ENCODE results near the gene EXOC4. TPM values are rescaled to one million over a fixed set of nuclear protein-coding genes. Genes with fewer than 3 reads are reported as not detected.

EXOC4 gene
- total RNA-seq, 1 donor from 2014 or later = 99.2 TPM

DNA sequence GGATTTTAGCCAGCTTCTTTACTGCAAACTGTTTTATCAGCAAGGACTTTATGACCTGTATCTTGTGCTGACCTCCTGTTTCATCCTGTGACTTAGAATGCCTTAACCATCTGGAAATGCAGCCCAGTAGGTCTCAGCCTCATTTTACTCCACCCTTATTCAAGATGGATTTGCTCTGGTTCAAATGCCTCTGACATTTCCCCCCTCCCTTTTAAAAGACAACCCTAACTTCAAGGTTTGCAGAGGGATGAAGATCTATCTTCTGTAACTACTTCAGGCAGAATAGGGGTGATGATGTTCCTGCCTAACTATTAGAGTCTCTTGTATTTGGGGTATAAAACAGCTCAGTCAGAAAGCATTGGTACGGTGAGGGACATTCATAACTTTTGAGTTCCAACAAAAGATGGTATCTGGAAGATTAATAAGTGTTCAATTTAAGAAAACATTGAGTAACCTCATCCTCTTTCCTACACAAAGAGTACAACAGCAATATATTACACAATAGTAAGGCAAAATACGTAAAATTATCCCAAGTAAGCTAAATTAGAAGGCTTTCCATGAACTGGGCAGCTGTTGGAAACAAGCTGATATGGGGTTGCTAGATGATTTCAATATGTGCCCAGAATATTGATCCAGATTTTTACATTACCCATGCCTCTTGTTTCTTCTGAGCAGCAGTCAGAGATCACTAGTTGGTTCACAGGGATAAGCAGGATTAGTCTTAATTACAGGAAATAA lies 834.3 kb downstream of the EXOC4 start:
- H3K9me3 ChIP-seq = peaks cover 3% of the 10 kb centered on the region
- no peak overlapping the region for H3K4me3 ChIP-seq
- H3K36me3 ChIP-seq = no peaks in the 10 kb centered on the region
- intact Hi-C loops (cut with DNase I) = no loop called here
- TF ChIP-seq, protein P1, sequence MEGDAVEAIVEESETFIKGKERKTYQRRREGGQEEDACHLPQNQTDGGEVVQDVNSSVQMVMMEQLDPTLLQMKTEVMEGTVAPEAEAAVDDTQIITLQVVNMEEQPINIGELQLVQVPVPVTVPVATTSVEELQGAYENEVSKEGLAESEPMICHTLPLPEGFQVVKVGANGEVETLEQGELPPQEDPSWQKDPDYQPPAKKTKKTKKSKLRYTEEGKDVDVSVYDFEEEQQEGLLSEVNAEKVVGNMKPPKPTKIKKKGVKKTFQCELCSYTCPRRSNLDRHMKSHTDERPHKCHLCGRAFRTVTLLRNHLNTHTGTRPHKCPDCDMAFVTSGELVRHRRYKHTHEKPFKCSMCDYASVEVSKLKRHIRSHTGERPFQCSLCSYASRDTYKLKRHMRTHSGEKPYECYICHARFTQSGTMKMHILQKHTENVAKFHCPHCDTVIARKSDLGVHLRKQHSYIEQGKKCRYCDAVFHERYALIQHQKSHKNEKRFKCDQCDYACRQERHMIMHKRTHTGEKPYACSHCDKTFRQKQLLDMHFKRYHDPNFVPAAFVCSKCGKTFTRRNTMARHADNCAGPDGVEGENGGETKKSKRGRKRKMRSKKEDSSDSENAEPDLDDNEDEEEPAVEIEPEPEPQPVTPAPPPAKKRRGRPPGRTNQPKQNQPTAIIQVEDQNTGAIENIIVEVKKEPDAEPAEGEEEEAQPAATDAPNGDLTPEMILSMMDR (IDR thresholded peaks at IDR 0.05) = no peak
- TF ChIP-seq POLR2AphosphoS5 (IDR thresholded peaks at IDR 0.05; ENCODE audit: insufficient read depth in 1 of 2, low read depth in 1 of 2) (no peak), POLR2A (IDR thresholded peaks at IDR 0.05) (no peak)
- H3K4me1 ChIP-seq = no peaks in the 10 kb centered on the region
- no peak overlapping the region for H3K27ac ChIP-seq
- H3K27me3 ChIP-seq = no peaks in the 10 kb centered on the region
- no peak for DNase-seq (ENCODE audit: extremely low spot score in 2 of 2)

DNA sequence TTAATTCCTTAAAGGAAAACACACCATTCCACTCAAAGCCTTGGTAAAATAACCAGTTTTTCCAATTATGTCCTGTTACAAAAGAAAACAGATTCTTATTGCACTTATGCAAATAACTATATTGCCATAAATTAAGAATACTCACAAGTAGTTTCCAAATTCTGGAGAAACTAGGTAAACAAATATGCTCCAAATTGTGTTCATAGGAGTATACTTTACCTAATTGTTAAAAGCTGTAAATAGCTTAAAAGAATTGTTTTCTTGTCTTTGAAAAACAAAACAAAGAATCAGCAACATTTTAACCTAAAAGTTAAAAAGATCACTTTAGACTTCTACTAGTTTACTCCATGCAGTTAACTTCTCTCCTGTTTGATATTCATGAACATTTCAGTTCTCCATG lies 835.3 kb downstream of the EXOC4 start:
- Histone ChIP-seq H3K36me3 (no peaks in the 10 kb centered on the region), H3K4me1 (no peaks in the 10 kb centered on the region)

DNA sequence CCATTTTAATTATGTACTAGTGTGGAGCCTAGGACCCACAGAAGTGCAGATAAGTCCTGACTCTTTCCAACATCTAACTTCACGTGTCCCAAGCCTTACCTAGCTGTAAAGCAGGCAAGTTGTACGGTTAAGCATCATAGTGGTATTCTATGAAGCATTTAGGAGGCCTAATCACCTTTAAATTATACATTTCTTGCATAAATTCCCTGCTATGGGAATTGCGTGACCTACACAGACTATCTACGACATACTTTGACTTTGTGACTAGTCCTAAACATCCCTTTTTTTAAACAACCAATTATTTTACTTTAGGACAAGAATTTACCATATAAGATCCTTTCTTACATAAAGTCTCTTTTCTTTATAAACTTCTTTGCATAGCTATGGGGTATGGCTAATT lies 836.6 kb downstream of the EXOC4 start:
- H3K4me1 ChIP-seq = no peaks in the 10 kb centered on the region
- intact Hi-C loops (cut with DNase I) = no loop called here

More for the DNA sequence above, 835.3 kb downstream of the EXOC4 start:
- Histone ChIP-seq H3K27me3 (no peaks in the 10 kb centered on the region), H3K9me3 (peaks cover 3% of the 10 kb centered on the region), H3K4me3 (no peak overlapping the region), H3K27ac (no peak overlapping the region)
- intact Hi-C loops (cut with DNase I) = no loop called here
- TF ChIP-seq, protein P1 (IDR thresholded peaks at IDR 0.05) = no peak
- no peak for TF ChIP-seq POLR2A (IDR thresholded peaks at IDR 0.05)
- no peak for TF ChIP-seq POLR2AphosphoS5 (IDR thresholded peaks at IDR 0.05; ENCODE audit: insufficient read depth in 1 of 2, low read depth in 1 of 2)
- DNase-seq (ENCODE audit: extremely low spot score in 2 of 2) = no peak

DNA sequence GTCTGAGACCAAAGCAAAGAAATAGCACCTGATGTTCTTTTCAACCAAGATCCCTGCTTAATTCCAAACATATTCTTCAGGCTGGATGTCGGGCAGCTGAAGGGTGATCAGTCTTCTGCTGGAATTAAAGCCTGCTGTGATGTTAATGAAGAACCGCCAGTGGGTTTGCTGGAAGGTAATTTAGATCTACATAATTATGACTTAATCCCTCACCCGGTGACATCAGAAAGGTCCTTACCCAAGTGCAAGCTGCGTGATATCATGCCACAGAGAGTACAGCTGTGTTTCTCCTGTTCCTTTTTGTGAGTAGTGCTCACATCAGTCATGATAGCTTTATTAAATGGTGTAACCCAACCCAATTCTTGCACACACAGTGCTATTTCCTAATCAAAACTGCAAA lies 845.2 kb downstream of the EXOC4 start:
- intact Hi-C loops (cut with DNase I) = loop anchor here (2.0 kb wide), 1 partner anchor 17 kb away; no protein-coding TSS in a partner anchor
- TF ChIP-seq, protein P1 (IDR thresholded peaks at IDR 0.05) = no peak
- TF ChIP-seq POLR2A (IDR thresholded peaks at IDR 0.05) (no peak), POLR2AphosphoS5 (IDR thresholded peaks at IDR 0.05; ENCODE audit: insufficient read depth in 1 of 2, low read depth in 1 of 2) (no peak)
- Histone ChIP-seq H3K27me3 (no peaks in the 10 kb centered on the region), H3K27ac (no peak overlapping the region), H3K4me3 (no peak overlapping the region), H3K4me1 (no peaks in the 10 kb centered on the region), H3K9me3 (no peaks in the 10 kb centered on the region), H3K36me3 (no peaks in the 10 kb centered on the region)
- no peak for DNase-seq (ENCODE audit: extremely low spot score in 2 of 2)

More for the DNA sequence above, 836.6 kb downstream of the EXOC4 start:
- Histone ChIP-seq H3K27me3 (no peaks in the 10 kb centered on the region), H3K4me3 (no peak overlapping the region), H3K9me3 (peaks cover 3% of the 10 kb centered on the region), H3K36me3 (no peaks in the 10 kb centered on the region), H3K27ac (no peak overlapping the region)
- TF ChIP-seq, protein P1 (IDR thresholded peaks at IDR 0.05) = no peak
- no peak for TF ChIP-seq POLR2A (IDR thresholded peaks at IDR 0.05)
- TF ChIP-seq POLR2AphosphoS5 (IDR thresholded peaks at IDR 0.05; ENCODE audit: insufficient read depth in 1 of 2, low read depth in 1 of 2) = no peak
- no peak for DNase-seq (ENCODE audit: extremely low spot score in 2 of 2)

DNA sequence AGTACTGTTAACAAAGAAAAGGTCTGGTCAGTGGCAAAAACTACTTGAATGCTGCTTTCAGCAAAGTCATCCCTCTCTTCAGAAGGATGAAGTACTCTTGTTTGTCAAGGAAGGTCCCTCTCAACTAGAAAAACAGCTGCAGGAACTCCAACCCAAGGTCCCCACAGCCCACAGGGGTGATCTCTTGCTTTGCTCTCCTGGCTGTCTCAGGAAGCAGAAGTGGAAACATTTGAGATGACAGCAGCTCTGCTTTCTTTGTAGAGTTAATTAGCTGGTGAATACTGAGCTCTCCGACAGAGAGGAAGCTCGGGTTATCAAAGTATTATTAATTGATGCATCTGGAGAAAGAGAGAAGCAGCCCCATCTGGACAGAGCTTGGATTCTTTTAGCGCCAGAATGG lies 848.8 kb downstream of the EXOC4 start:
- H3K36me3 ChIP-seq = no peaks in the 10 kb centered on the region
- no peaks in the 10 kb centered on the region for H3K27me3 ChIP-seq
- intact Hi-C loops (cut with DNase I) = no loop called here
- H3K4me1 ChIP-seq = no peaks in the 10 kb centered on the region
- no peak for DNase-seq (ENCODE audit: extremely low spot score in 2 of 2)
- no peaks in the 10 kb centered on the region for H3K9me3 ChIP-seq
- H3K4me3 ChIP-seq = no peak overlapping the region
- TF ChIP-seq POLR2AphosphoS5 (IDR thresholded peaks at IDR 0.05; ENCODE audit: insufficient read depth in 1 of 2, low read depth in 1 of 2) (no peak), POLR2A (IDR thresholded peaks at IDR 0.05) (no peak)
- TF ChIP-seq, protein P1 (IDR thresholded peaks at IDR 0.05) = no peak
- no peak overlapping the region for H3K27ac ChIP-seq

Measured in vagina (tissue), 2 donors.